K562 (cell line): ENCODE data around the gene USP48.

Experiments used
- CREB1 ChIP-seq, 2 experiments: sonication (generic) in 1 of 2; formaldehyde crosslinking in 1 of 2; IDR thresholded peaks; 2 replicates each; pipeline versions ENCODE4 v1.6.1 to v1.8.0; 2012 to 2022; ENCODE audit warnings: inconsistent platforms in 1 of 2, mild to moderate bottlenecking in 1 of 2, missing genetic modification reagents in 1 of 2, moderate library complexity in 1 of 2
- CTCF ChIP-seq, 3 experiments: IDR thresholded peaks in 2 of 3; conservative IDR thresholded peaks in 1 of 3; 2 replicates each; pipeline ENCODE4 v1.5.1; 2011 to 2012; ENCODE audit warnings: low read length in 3 of 3, mild to moderate bottlenecking in 3 of 3, control low read depth in 2 of 3, improper control_type of control experiment in 1 of 3, inconsistent platforms in 1 of 3, low read depth in 1 of 3, mixed read lengths in 1 of 3, moderate library complexity in 1 of 3; ENCODE audit not compliant: insufficient read depth in 2 of 3
- JUND ChIP-seq, 2 experiments: IDR thresholded peaks; 2 replicates in 1 of 2; 3 replicates in 1 of 2; pipeline ENCODE4 v1.6.1; 2011; ENCODE audit warnings: borderline replicate concordance in 2 of 2, low read depth in 2 of 2, low read length in 2 of 2, improper control_type of control experiment in 1 of 2, missing biosample characterization in 1 of 2, missing genetic modification characterization in 1 of 2, missing genetic modification reagents in 1 of 2
- MAX ChIP-seq: sonication (generic); formaldehyde crosslinking; IDR thresholded peaks from 2 replicates; pipeline ENCODE4 v1.9.0; 2022; ENCODE audit warnings: mild to moderate bottlenecking, missing genetic modification reagents
- MXD1 ChIP-seq: fragments of 250-450 bp; sonication (Bioruptor Pico); IDR thresholded peaks from 2 replicates; pipeline ENCODE4 v1.8.0; 2021; ENCODE audit warnings: borderline replicate concordance, mild to moderate bottlenecking, moderate library complexity; ENCODE audit not compliant: poor library complexity, severe bottlenecking
- PHB2 ChIP-seq: fragments of 450-650 bp; IDR thresholded peaks from 2 replicates; pipeline ENCODE4 v1.6.1; 2017; ENCODE audit warnings: low read depth
- POLR2A ChIP-seq: fragments of 450-650 bp; conservative IDR thresholded peaks from 2 replicates; pipeline ENCODE4 v1.6.1; 2016
- RAD51 ChIP-seq: fragments of 450-650 bp; IDR thresholded peaks from 2 replicates; pipeline ENCODE4 v1.7.1; 2016; ENCODE audit warnings: low read depth, mild to moderate bottlenecking, borderline replicate concordance
- SP1 ChIP-seq: sonication (generic); formaldehyde crosslinking; IDR thresholded peaks from 2 replicates; pipeline ENCODE4 v1.8.1; 2022; ENCODE audit warnings: mild to moderate bottlenecking, missing genetic modification reagents

- no peak for TF ChIP-seq MAX (CRISPR knock-in tag)
- no peak for TF ChIP-seq MXD1 (CRISPR knock-in tag)
- TF ChIP-seq CREB1 (IDR thresholded peaks at IDR 0.05), result no peak
- no peak for TF ChIP-seq CREB1 (CRISPR knock-in tag; IDR thresholded peaks at IDR 0.05)
- TF ChIP-seq JUND (IDR thresholded peaks at IDR 0.05; ENCODE audit: borderline replicate concordance, low read depth, low read length), result no peak
- TF ChIP-seq JUND (tag; IDR thresholded peaks at IDR 0.05; ENCODE audit: borderline replicate concordance, low read depth, low read length), result no peak; the same call in 2 of the 3 replicates
- no peak for TF ChIP-seq CTCF (IDR thresholded peaks at IDR 0.05 in 2 of 3, conservative IDR thresholded peaks at IDR 0.05 in 1 of 3; ENCODE audit: insufficient read depth in 2 of 3, low read depth in 1 of 3, low read length in 3 of 3)
- TF ChIP-seq POLR2A, result no peak; the same call in 1 of the 2 replicates
- no peak for TF ChIP-seq RAD51
- TF ChIP-seq PHB2, result no peak
- TF ChIP-seq SP1 (CRISPR knock-in tag), result no peak
Observed at GRCh38 chr1:21673277-21673780, 109.6 kb downstream of the USP48 start.
